ENCODE measurements around the gene SPAG6. TPM values are rescaled to one million over a fixed set of nuclear protein-coding genes. Genes with fewer than 3 reads are reported as not detected.

Gene SPAG6
- total RNA-seq, 1 donor from 2014 or later = not detected

- no peak for DNase-seq (ENCODE audit: extremely low read depth, low read depth, low spot score)
These were observed 23.2 kb upstream of the SPAG6 start for GRCh38 chr10:22321924-22322640.

DNA sequence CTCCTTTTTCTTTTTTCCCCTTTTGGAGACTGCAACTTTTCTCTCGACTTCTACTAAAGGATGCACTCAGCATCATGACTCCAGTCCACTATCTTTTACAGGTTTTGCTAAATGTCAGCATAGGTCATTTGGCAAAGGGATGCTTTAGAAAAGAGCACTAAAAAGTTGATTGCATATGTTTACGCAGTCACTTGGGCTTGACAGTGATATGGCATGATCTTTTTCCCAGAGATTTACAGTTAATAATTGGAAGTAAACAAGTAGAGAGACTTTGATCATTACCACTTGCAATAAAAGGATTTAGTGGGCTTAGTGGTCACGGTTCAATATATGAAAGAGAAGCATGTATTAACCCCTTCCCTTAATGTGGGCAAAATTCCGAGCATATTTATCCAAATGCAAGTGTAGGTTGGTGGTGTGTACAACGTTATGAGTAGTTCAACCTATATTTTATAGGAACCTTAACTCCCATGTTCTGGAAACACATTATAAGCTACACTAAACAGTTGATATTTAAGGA is 22.6 kb upstream of the SPAG6 start:
- DNase-seq (ENCODE audit: extremely low read depth, low read depth, low spot score) = no peak

GRCh38 chr10:22323538-22324305 is 21.6 kb upstream of the SPAG6 start:
- no peak for DNase-seq (ENCODE audit: extremely low read depth, low read depth, low spot score)

GRCh38 chr10:22324413-22324812 is 20.9 kb upstream of the SPAG6 start:
- no peak for DNase-seq (ENCODE audit: extremely low read depth, low read depth, low spot score)

GRCh38 chr10:22324893-22325271 is 20.4 kb upstream of the SPAG6 start:
- no peak for DNase-seq (ENCODE audit: extremely low read depth, low read depth, low spot score)

- DNase-seq (ENCODE audit: extremely low read depth, low read depth, low spot score) = no peak
These were observed 19.8 kb upstream of the SPAG6 start for GRCh38 chr10:22325272-22326144.

GRCh38 chr10:22326145-22326702 is 19.1 kb upstream of the SPAG6 start:
- DNase-seq (ENCODE audit: extremely low read depth, low read depth, low spot score) = no peak

DNA sequence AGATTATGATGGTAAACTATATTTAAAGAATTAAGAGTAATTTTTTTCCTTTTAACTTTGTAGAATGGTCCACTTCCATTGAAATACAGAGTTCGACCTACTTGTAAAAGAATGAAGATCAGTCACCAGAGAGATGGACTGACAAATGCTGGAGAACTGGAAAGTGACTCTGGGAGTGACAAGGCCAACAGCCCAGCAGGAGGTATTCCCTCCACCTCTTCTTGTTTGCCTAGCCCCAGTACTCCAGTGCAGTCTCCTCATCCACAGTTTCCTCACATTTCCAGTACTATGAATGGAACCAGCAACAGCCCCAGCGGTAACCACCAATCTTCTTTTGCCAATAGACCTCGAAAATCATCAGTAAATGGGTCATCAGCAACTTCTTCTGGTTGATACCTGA is 16.1 kb upstream of the SPAG6 start:
- DNase-seq (ENCODE audit: extremely low read depth, low read depth, low spot score) = no peak

DNA sequence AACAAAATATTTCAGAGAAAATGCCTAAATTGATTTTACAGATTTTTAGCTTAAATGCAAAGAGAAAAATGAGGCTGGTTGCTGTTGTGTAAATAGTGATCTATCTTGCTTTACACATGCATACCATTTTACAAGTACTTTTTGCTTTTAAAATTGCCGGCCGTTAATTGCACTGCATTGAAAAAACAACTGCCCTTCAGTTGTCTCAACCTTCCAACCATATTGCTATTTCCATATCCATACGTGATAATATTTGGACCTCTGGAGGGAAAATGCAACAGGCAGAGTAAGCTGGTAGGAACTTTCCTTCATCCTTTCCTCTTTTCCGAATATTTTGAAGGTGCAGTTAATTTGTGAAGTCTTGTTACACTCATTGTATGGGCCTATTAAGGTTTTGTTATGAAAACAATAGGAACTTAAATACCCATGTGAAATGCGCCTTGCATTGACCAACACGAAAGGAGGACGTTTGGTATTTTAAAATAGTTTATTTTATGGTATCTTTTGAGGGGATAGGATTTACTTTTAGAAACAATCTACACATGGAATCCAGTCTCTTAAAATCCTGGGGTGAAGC is 13.1 kb upstream of the SPAG6 start:
- DNase-seq (ENCODE audit: extremely low read depth, low read depth, low spot score) = no peak

GRCh38 chr10:22333167-22333974 is 11.9 kb upstream of the SPAG6 start:
- no peak for DNase-seq (ENCODE audit: extremely low read depth, low read depth, low spot score)

DNA sequence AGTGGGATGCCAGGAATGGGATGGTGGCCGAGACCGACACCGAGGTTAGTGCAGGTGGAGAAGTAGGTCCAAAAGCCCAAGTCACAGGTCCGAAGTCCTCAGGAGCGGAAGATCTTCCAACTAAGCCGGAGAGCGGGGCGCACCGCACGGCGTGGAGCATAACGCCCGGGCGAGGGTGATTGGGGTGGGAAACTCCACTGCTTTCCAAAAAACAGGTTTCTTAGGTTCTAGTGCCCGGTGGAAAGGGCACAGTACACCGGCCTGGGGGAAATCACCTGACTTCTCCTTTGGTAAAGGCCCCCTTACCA is 11.4 kb upstream of the SPAG6 start:
- DNase-seq (ENCODE audit: extremely low read depth, low read depth, low spot score) = no peak

- DNase-seq (ENCODE audit: extremely low read depth, low read depth, low spot score) = no peak
These were observed 10.7 kb upstream of the SPAG6 start for GRCh38 chr10:22334414-22335172.

DNA sequence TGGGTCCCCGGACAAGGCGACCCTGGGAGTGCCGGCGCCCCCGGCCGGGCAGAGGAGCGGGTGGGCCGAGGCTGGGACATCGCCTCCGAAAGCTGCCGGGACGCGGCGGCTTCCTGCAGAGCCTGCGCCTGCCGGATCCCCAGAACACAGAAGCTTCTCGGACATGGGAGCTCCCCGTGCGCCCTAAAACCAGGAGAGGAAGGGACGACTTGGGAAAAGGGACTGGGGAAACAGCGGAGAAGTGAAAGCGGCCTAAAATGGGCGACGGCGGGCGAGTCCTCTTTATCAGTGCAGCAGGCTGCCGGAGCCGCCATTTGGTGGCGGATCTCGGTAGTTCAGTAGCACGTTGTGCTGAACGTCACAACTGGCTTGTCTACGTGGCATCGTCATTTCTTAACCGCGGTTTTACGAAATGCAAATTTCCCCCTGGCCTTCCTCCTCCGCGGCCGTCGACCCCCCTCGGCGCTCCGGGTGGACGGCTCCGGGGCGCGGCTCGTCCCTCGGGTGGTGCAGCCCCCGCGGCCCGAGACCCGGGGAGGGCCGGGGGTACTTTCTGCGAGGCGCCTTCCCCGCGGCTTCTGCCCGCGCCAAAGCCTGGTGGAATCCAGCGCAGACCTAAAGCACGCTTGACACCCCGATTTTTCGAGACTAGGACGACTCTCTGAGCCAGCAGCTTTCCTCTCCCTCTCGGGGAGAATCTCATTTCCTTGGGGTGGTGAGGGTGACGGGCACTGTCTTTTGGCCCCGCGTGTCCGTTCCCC is 9.9 kb upstream of the SPAG6 start:
- DNase-seq (ENCODE audit: extremely low read depth, low read depth, low spot score) = no peak

GRCh38 chr10:22338185-22338900 is 7.0 kb upstream of the SPAG6 start:
- no peak for DNase-seq (ENCODE audit: extremely low read depth, low read depth, low spot score)

GRCh38 chr10:22338931-22339330 is 6.4 kb upstream of the SPAG6 start:
- no peak for DNase-seq (ENCODE audit: extremely low read depth, low read depth, low spot score)

DNA sequence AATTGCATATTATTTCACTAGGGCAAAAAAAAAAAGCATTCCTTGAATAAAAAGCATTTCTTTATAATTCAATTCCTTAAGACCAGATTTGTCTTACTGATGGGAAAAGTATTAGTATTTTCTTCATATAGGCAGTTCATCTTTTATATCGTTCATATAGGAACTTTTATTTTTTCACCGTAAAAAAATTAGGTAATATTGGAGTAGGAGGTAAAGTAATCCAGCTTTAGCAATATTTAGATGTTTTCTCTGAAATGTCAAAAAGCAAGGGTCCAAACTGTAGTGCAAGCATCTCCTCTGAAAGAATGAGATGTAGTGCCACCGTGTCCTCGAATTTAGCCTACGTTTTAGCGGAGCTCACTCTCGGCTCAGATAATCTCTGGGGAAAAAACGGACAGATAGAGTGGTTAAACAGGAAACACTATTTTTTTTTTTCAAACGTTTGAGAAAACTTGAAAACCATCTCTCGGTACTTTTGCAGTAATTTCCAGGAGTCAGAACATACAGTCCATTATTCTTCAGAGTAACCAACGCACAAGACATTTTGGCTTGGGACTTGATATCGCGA is 5.5 kb upstream of the SPAG6 start:
- no peak for DNase-seq (ENCODE audit: extremely low read depth, low read depth, low spot score)

All from glomerular endothelial cell (primary cell).